ENCODE measurements around the gene PPP6R3. TPM values are rescaled to one million over a fixed set of nuclear protein-coding genes. Genes with fewer than 3 reads are reported as not detected.

The PPP6R3 gene
- total and polyA plus RNA-seq, 2 experiments from 2014 or later, result 31.5 to 108 TPM

DNA sequence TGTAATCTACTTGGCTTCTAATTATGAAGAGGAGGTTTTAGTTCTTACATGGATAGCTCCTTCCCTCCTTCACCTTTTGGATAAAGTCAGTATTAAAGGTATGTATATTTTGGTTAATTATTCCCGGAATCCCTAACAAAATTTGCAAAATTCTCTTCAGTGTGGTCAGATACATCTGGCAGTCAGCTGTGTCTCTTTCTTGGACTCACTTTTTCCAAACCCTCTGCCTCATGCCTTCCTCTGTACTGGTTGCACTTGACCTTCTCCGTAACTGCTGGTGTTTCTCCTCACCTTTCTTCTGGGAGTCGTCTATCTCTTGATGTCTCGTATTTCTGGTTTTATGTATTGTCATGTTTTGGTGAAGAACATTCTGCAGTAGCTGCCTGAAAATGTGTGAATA is 62.5 kb downstream of the PPP6R3 start:
- peaks cover 60% of the 10 kb centered on the region for H4K20me1 ChIP-seq (ENCODE audit: insufficient read depth, poor library complexity, severe bottlenecking)

DNA sequence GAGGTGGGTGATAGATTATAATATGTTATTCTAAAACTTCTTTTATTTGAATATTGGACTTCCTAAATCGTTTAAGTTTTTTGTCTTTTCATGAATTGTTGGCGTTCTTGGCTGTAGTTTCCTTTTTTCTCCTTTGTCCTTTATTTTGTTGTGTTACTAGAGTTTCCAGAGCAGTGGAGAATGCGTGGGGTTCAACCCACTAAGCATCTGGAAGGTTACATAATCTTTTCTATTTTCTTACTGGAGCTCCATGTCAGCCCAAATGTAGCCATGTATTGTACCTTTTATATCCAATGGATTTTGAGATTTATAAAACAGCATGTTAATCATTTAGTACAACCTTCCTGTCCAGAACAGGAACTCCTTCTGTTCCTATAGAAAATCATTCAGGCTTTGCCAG is 63.2 kb downstream of the PPP6R3 start:
- Histone ChIP-seq H3K4me2 (no peak overlapping the region), H3K27me3 (no peaks in the 10 kb centered on the region), H3K36me3 (replicated peaks; ENCODE audit: insufficient read depth, low read depth) (no peaks in the 10 kb centered on the region), H3K4me3 (no peak overlapping the region), H3K4me1 (ENCODE audit: insufficient read depth) (peaks cover 19% of the 10 kb centered on the region), H2AFZ (no peak overlapping the region), H3K79me2 (peaks cover 95% of the 10 kb centered on the region), H3K9me2 (replicated peaks; ENCODE audit: insufficient read depth) (no peaks in the 10 kb centered on the region), H3K27ac (no peak overlapping the region), H3K9me3 (ENCODE audit: low read depth) (no peaks in the 10 kb centered on the region), H4K20me1 (ENCODE audit: insufficient read depth, poor library complexity, severe bottlenecking) (peaks cover 57% of the 10 kb centered on the region)
- TF ChIP-seq EZH2 (IDR thresholded peaks at IDR 0.05; ENCODE audit: borderline replicate concordance) (no peak), CTCF (IDR thresholded peaks at IDR 0.05; ENCODE audit: poor library complexity) (no peak), EZH2phosphoT487 (IDR thresholded peaks at IDR 0.05; ENCODE audit: low read depth, severe bottlenecking, unreplicated experiment) (no peak)
- no peak for DNase-seq (ENCODE audit: low spot score)
- WGBS (ENCODE audit: low lambda C conversion rate, missing lambda C conversion rate), result 98% methylated on average over 3 of the region's 3 CpGs

More for the DNA sequence above, 62.5 kb downstream of the PPP6R3 start:
- Histone ChIP-seq H2AFZ (no peak overlapping the region), H3K4me3 (no peak overlapping the region), H3K27me3 (no peaks in the 10 kb centered on the region), H3K9me3 (ENCODE audit: low read depth) (no peaks in the 10 kb centered on the region), H3K36me3 (replicated peaks; ENCODE audit: insufficient read depth, low read depth) (no peaks in the 10 kb centered on the region), H3K27ac (no peak overlapping the region), H3K4me2 (no peak overlapping the region), H3K9me2 (replicated peaks; ENCODE audit: insufficient read depth) (no peaks in the 10 kb centered on the region), H3K4me1 (ENCODE audit: insufficient read depth) (peaks cover 14% of the 10 kb centered on the region), H3K79me2 (peaks cover 98% of the 10 kb centered on the region)
- 91% methylated on average over 4 of the region's 4 CpGs for WGBS (ENCODE audit: low lambda C conversion rate, missing lambda C conversion rate)
- DNase-seq (ENCODE audit: low spot score), result no peak
- TF ChIP-seq CTCF (IDR thresholded peaks at IDR 0.05; ENCODE audit: poor library complexity) (no peak), EZH2 (IDR thresholded peaks at IDR 0.05; ENCODE audit: borderline replicate concordance) (no peak), EZH2phosphoT487 (IDR thresholded peaks at IDR 0.05; ENCODE audit: low read depth, severe bottlenecking, unreplicated experiment) (no peak)

- Histone ChIP-seq H3K27ac (peak overlapping the region; percentile 1), H3K79me2 (peaks cover 95% of the 10 kb centered on the region)
These were observed 63.7 kb downstream of the PPP6R3 start for GRCh38 chr11:68524213-68524612.

More at GRCh38 chr11:68524213-68524612, 63.7 kb downstream of the PPP6R3 start:
- TF ChIP-seq CTCF (IDR thresholded peaks at IDR 0.05; ENCODE audit: poor library complexity), result no peak
- TF ChIP-seq EZH2 (IDR thresholded peaks at IDR 0.05; ENCODE audit: borderline replicate concordance), result no peak
- no peak for TF ChIP-seq EZH2phosphoT487 (IDR thresholded peaks at IDR 0.05; ENCODE audit: low read depth, severe bottlenecking, unreplicated experiment)
- Histone ChIP-seq H2AFZ (no peak overlapping the region), H3K4me3 (no peak overlapping the region), H3K9me3 (ENCODE audit: low read depth) (no peaks in the 10 kb centered on the region), H3K9me2 (replicated peaks; ENCODE audit: insufficient read depth) (no peaks in the 10 kb centered on the region), H3K4me2 (no peak overlapping the region), H3K4me1 (ENCODE audit: insufficient read depth) (peaks cover 19% of the 10 kb centered on the region), H3K27me3 (no peaks in the 10 kb centered on the region), H4K20me1 (ENCODE audit: insufficient read depth, poor library complexity, severe bottlenecking) (peaks cover 53% of the 10 kb centered on the region), H3K36me3 (replicated peaks; ENCODE audit: insufficient read depth, low read depth) (no peaks in the 10 kb centered on the region)
- DNase-seq (ENCODE audit: low spot score), result no peak
- 82% methylated on average over 2 of the region's 2 CpGs for WGBS (ENCODE audit: low lambda C conversion rate, missing lambda C conversion rate)
